A549 (cell line): ENCODE measurements around the gene PFKM. TPM values are rescaled to one million over a fixed set of nuclear protein-coding genes. Genes with fewer than 3 reads are reported as not detected.

ENCODE experiments used
- ATAC-seq, 2 experiments: fragments of 200-7000 bp in 1 of 2; fragments of >200 bp in 1 of 2; cut with Nextera tagmentation in 1 of 2; cut with Tn5 transposase in 1 of 2; 3 replicates each; pipeline versions ENCODE4 v1.8.0 to v1.9.1; 2018 to 2020; ENCODE audit warnings: mild to moderate bottlenecking in 1 of 2, moderate library complexity in 1 of 2
- CTCF ChIA-PET: fragments of 300-600 bp; sonication (Branson Sonifier 250); formaldehyde crosslinking; extraction: SDS; loops from one replicate; lab custom pipeline; 2021; ENCODE audit warnings: antibody characterized with exemption, inconsistent platforms; lab: Yijun Ruan, JAX
- POLR2A ChIA-PET: fragments of 350-600 bp; formaldehyde crosslinking; extraction: SDS; loops from one replicate; lab custom pipeline; 2021; ENCODE audit warnings: antibody characterized with exemption, inconsistent platforms; lab: Yijun Ruan, JAX
- DNase-seq, 2 experiments: peaks; one replicate each; pipeline versions ENCODE4 v3.0.0 to v3.0.0-alpha.2; 2011 to 2016; ENCODE audit warnings: low read depth in 1 of 2, low spot score in 1 of 2
- FAIRE-seq: peaks from 2 replicates; lab custom pipeline; 2011; peaks lifted over from hg19 to GRCh38; lab: Jason Lieb, UNC
- H3K27ac ChIP-seq, 2 experiments: fragments of >200 bp; sonication (Bioruptor Twin); formaldehyde crosslinking; 3 replicates each; pipeline ENCODE4 v1.5.1; 2016 to 2017
- H3K4me1 ChIP-seq: fragments of >200 bp; sonication (Bioruptor Twin); formaldehyde crosslinking; 3 replicates; pipeline ENCODE4 v1.6.1; 2016
- H3K4me2 ChIP-seq: fragments of >200 bp; sonication (Bioruptor Twin); formaldehyde crosslinking; 3 replicates; pipeline ENCODE4 v1.6.1; 2016
- H3K4me3 ChIP-seq: fragments of >200 bp; sonication (Bioruptor Twin); formaldehyde crosslinking; 3 replicates; pipeline ENCODE4 v1.5.1; 2016
- H3K9me3 ChIP-seq: fragments of >200 bp; sonication (Bioruptor Twin); formaldehyde crosslinking; 3 replicates; pipeline ENCODE4 v1.6.1; 2016
- BHLHE40 ChIP-seq: IDR thresholded peaks from 2 replicates; pipeline ENCODE4 v1.6.1; 2012; ENCODE audit warnings: low read depth, low read length, inconsistent platforms
- CBX2 ChIP-seq: fragments of 200-600 bp; sonication (generic); IDR thresholded peaks from 2 replicates; pipeline ENCODE4 v1.6.1; 2016; ENCODE audit warnings: low read depth, mild to moderate bottlenecking, borderline replicate concordance
- CEBPB ChIP-seq, 2 experiments: fragments of >200 bp in 1 of 2; sonication (Bioruptor Twin) in 1 of 2; formaldehyde crosslinking in 1 of 2; IDR thresholded peaks; 2 replicates each; pipeline ENCODE4 v1.6.1; 2012 to 2016
- CHD4 ChIP-seq: fragments of 200-600 bp; sonication (generic); IDR thresholded peaks from 2 replicates; pipeline ENCODE4 v1.6.1; 2016; ENCODE audit warnings: antibody characterized with exemption, mild to moderate bottlenecking, borderline replicate concordance
- EHF ChIP-seq: fragments of 250-450 bp; sonication (Bioruptor Pico); IDR thresholded peaks from 2 replicates; pipeline ENCODE4 v1.5.0; 2020; ENCODE audit warnings: mild to moderate bottlenecking
- ESRRA ChIP-seq: fragments of 150-350 bp; IDR thresholded peaks from 2 replicates; pipeline ENCODE4 v1.6.1; 2014; ENCODE audit warnings: mild to moderate bottlenecking, low read length, borderline replicate concordance
- FOSL2 ChIP-seq, 2 experiments: fragments of 450-650 bp in 1 of 2; fragments of >200 bp in 1 of 2; sonication (Bioruptor Twin) in 1 of 2; formaldehyde crosslinking; IDR thresholded peaks; 2 replicates each; pipeline versions ENCODE4 v1.5.0 to v1.6.1; 2016 to 2020; ENCODE audit warnings: mild to moderate bottlenecking in 1 of 2, moderate library complexity in 1 of 2
- GATA3 ChIP-seq: IDR thresholded peaks from 2 replicates; pipeline ENCODE4 v1.6.1; 2012; ENCODE audit warnings: borderline replicate concordance
- HES2 ChIP-seq: fragments of >200 bp; sonication (Bioruptor Twin); formaldehyde crosslinking; IDR thresholded peaks from 2 replicates; pipeline ENCODE4 v1.6.1; 2016
- HOXB5 ChIP-seq: fragments of 250-450 bp; sonication (Bioruptor Pico); IDR thresholded peaks from 2 replicates; pipeline ENCODE4 v1.5.0; 2020; ENCODE audit warnings: mild to moderate bottlenecking, moderate library complexity
- JUN ChIP-seq, 2 experiments: fragments of >200 bp; sonication (Bioruptor Twin); formaldehyde crosslinking; IDR thresholded peaks; 2 replicates in 1 of 2; 3 replicates in 1 of 2; pipeline ENCODE4 v1.6.1; 2016 to 2017
- KDM5A ChIP-seq: fragments of 200-600 bp; sonication (generic); IDR thresholded peaks from 2 replicates; pipeline ENCODE4 v1.6.1; 2016; ENCODE audit warnings: antibody characterized with exemption, mild to moderate bottlenecking
- MAFK ChIP-seq: fragments of 450-650 bp; IDR thresholded peaks from 2 replicates; pipeline ENCODE4 v1.6.1; 2014; ENCODE audit not compliant: partially characterized antibody
- MAZ ChIP-seq: fragments of 150-350 bp; IDR thresholded peaks from 2 replicates; pipeline ENCODE4 v1.6.1; 2014; ENCODE audit warnings: antibody characterized with exemption, low read depth, low read length, borderline replicate concordance
- MYC ChIP-seq: IDR thresholded peaks from 2 replicates; pipeline ENCODE4 v1.6.1; 2012; ENCODE audit warnings: mild to moderate bottlenecking, inconsistent platforms, low read length, improper control_type of control experiment, borderline replicate concordance
- NFE2L2 ChIP-seq: fragments of 150-350 bp; conservative IDR thresholded peaks from 2 replicates; pipeline ENCODE4 v1.6.1; 2014; ENCODE audit warnings: low read length
- NR3C1 ChIP-seq: fragments of >200 bp; sonication (Bioruptor Twin); formaldehyde crosslinking; IDR thresholded peaks from 3 replicates; pipeline ENCODE4 v1.6.1; 2017
- PHF8 ChIP-seq: fragments of 200-600 bp; sonication (generic); IDR thresholded peaks from 2 replicates; pipeline ENCODE4 v1.6.1; 2016; ENCODE audit warnings: low read depth, mild to moderate bottlenecking, antibody characterized with exemption, moderate library complexity, borderline replicate concordance
- POLR2AphosphoS2 ChIP-seq: conservative IDR thresholded peaks from 2 replicates; pipeline ENCODE4 v1.6.1; 2012; ENCODE audit warnings: low read length, improper control_type of control experiment, inconsistent platforms
- RARB ChIP-seq: fragments of 250-450 bp; sonication (Bioruptor Pico); IDR thresholded peaks from 2 replicates; pipeline ENCODE4 v1.8.0; 2021; ENCODE audit warnings: mild to moderate bottlenecking, moderate library complexity
- RCOR1 ChIP-seq: fragments of 150-350 bp; IDR thresholded peaks from 2 replicates; pipeline ENCODE4 v1.6.1; 2014; ENCODE audit warnings: antibody characterized with exemption, low read length, low read depth
- RNF2 ChIP-seq: fragments of 200-600 bp; sonication (generic); IDR thresholded peaks from 2 replicates; pipeline ENCODE4 v1.6.1; 2016; ENCODE audit warnings: low read depth, mild to moderate bottlenecking, antibody characterized with exemption, moderate library complexity, borderline replicate concordance
- SMC3 ChIP-seq: fragments of >200 bp; sonication (Bioruptor Twin); formaldehyde crosslinking; IDR thresholded peaks from 3 replicates; pipeline ENCODE4 v1.6.1; 2018; ENCODE audit warnings: inconsistent platforms
- TFCP2L1 ChIP-seq: fragments of 250-450 bp; sonication (Bioruptor Pico); IDR thresholded peaks from 2 replicates; pipeline ENCODE4 v1.5.0; 2021; ENCODE audit warnings: mild to moderate bottlenecking
- ZFP36 ChIP-seq: fragments of 450-650 bp; IDR thresholded peaks from 2 replicates; pipeline ENCODE4 v1.6.1; 2014; ENCODE audit warnings: borderline replicate concordance; ENCODE audit not compliant: partially characterized antibody
- ZSCAN20 ChIP-seq: fragments of 250-450 bp; sonication (Bioruptor Pico); IDR thresholded peaks from 2 replicates; pipeline ENCODE4 v1.8.0; 2022; ENCODE audit warnings: mild to moderate bottlenecking, moderate library complexity
- WGBS: methylation state at CpG from one replicate; pipeline ENCODE4 v1.1.6; 2017; ENCODE audit errors: missing lambda C conversion rate; 5-methylcytosine and 5-hydroxymethylcytosine counted together
- polyA plus RNA-seq, 4 experiments: library from polyadenylated mRNA; depleted of rRNA in 3 of 4; stranded (reverse); fragments of >200 nt; fragmentation: RNase III in 1 of 4; extraction: RNeasy Plus Mini Kit Qiagen cat#74134 plus additional on column Dnase treatment in 1 of 4; gene quantifications; 2 replicates in 3 of 4; 3 replicates in 1 of 4; pipeline ENCODE4 v1.2.3, GENCODE V29; 2011 to 2017
- TF ChIP-seq, protein P1 (sequence below): fragments of >200 bp; sonication (Bioruptor Twin); formaldehyde crosslinking; IDR thresholded peaks from 3 replicates; pipeline ENCODE4 v1.6.1; 2016
- TF ChIP-seq, protein P2 (sequence below): fragments of >200 bp; sonication (Bioruptor Twin); formaldehyde crosslinking; IDR thresholded peaks from 3 replicates; pipeline ENCODE4 v1.5.1; 2016
- TF ChIP-seq, protein P3 (sequence below): IDR thresholded peaks from 2 replicates; pipeline ENCODE4 v1.6.1; 2012
- TF ChIP-seq, protein P4 (sequence below): fragments of 450-650 bp; IDR thresholded peaks from 2 replicates; pipeline ENCODE4 v1.6.1; 2014; ENCODE audit warnings: antibody characterized with exemption

PFKM gene
- polyA plus RNA-seq, 2 of the 4 experiments (the other 2 are of a cell fraction), result 41.1 to 43.0 TPM

- ChIA-PET CTCF (interaction anchor here (0.7 to 1.7 kb wide), 3 partner anchors 9 to 63 kb away, joined by 3 to 5 read pairs (median 3); no protein-coding TSS in a partner anchor), POLR2A (no interaction called here)
- Histone ChIP-seq H3K27ac (no peak overlapping the region), H3K9me3 (no peaks in the 10 kb centered on the region), H3K4me1 (no peaks in the 10 kb centered on the region), H3K4me3 (no peak overlapping the region), H3K4me2 (no peak overlapping the region)
- WGBS, result 94% methylated on average over 2 of the region's 2 CpGs
- no peak for TF ChIP-seq RARB (CRISPR knock-in tag)
- no peak for TF ChIP-seq EHF
- TF ChIP-seq, protein P1, sequence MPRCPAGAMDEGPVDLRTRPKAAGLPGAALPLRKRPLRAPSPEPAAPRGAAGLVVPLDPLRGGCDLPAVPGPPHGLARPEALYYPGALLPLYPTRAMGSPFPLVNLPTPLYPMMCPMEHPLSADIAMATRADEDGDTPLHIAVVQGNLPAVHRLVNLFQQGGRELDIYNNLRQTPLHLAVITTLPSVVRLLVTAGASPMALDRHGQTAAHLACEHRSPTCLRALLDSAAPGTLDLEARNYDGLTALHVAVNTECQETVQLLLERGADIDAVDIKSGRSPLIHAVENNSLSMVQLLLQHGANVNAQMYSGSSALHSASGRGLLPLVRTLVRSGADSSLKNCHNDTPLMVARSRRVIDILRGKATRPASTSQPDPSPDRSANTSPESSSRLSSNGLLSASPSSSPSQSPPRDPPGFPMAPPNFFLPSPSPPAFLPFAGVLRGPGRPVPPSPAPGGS, result no peak
- TF ChIP-seq, protein P2, sequence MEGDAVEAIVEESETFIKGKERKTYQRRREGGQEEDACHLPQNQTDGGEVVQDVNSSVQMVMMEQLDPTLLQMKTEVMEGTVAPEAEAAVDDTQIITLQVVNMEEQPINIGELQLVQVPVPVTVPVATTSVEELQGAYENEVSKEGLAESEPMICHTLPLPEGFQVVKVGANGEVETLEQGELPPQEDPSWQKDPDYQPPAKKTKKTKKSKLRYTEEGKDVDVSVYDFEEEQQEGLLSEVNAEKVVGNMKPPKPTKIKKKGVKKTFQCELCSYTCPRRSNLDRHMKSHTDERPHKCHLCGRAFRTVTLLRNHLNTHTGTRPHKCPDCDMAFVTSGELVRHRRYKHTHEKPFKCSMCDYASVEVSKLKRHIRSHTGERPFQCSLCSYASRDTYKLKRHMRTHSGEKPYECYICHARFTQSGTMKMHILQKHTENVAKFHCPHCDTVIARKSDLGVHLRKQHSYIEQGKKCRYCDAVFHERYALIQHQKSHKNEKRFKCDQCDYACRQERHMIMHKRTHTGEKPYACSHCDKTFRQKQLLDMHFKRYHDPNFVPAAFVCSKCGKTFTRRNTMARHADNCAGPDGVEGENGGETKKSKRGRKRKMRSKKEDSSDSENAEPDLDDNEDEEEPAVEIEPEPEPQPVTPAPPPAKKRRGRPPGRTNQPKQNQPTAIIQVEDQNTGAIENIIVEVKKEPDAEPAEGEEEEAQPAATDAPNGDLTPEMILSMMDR, result no peak
- TF ChIP-seq CHD4, result no peak
- no peak for TF ChIP-seq TFCP2L1 (CRISPR knock-in tag)
- TF ChIP-seq POLR2AphosphoS2, result no peak
- TF ChIP-seq HOXB5 (CRISPR knock-in tag), result no peak
- no peak for TF ChIP-seq KDM5A
- TF ChIP-seq NFE2L2, result no peak
- no peak for TF ChIP-seq MYC
- no peak for TF ChIP-seq SMC3
- DNase-seq (no peak), ATAC-seq (no peak), FAIRE-seq (no peak)
These were observed 7.9 kb downstream of the PFKM start for GRCh38 chr12:48126953-48127630.

DNA sequence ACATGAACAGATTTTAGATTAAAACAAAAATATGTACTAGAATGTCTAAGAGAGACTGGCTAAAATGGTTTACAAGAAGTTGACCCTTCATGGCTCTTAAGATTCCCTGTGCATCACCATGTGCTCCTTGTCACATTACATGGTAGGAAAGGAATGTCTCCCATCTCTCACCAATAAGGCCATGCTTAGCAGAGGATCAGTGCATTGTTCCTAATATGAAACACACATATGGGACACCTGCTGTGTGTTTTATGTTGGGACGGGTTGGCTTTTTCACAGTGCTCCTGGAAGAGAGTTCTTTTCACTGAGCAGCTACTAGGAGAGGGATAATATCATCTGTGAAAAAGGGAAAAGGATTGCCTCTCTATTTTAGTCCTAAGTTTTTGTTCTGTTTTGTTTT lies 9.6 kb downstream of the PFKM start:
- Histone ChIP-seq H3K27ac (no peak overlapping the region), H3K4me2 (no peak overlapping the region), H3K9me3 (no peaks in the 10 kb centered on the region), H3K4me1 (no peaks in the 10 kb centered on the region), H3K4me3 (no peak overlapping the region)
- no peak for FAIRE-seq
- ChIA-PET POLR2A (no interaction called here), CTCF (no interaction called here)
- no peak for TF ChIP-seq CHD4
- no peak for TF ChIP-seq PHF8
- TF ChIP-seq ESRRA, result no peak
- TF ChIP-seq, protein P3, sequence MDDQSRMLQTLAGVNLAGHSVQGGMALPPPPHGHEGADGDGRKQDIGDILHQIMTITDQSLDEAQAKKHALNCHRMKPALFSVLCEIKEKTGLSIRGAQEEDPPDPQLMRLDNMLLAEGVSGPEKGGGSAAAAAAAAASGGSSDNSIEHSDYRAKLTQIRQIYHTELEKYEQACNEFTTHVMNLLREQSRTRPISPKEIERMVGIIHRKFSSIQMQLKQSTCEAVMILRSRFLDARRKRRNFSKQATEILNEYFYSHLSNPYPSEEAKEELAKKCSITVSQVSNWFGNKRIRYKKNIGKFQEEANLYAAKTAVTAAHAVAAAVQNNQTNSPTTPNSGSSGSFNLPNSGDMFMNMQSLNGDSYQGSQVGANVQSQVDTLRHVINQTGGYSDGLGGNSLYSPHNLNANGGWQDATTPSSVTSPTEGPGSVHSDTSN, result no peak
- no peak for TF ChIP-seq RNF2
- TF ChIP-seq MAFK, result no peak
- TF ChIP-seq NR3C1, result no peak
- TF ChIP-seq GATA3, result no peak
- no peak for TF ChIP-seq CBX2
- ATAC-seq, result no peak
- 94% methylated on average over 1 of the region's 1 CpG for WGBS
- no peak for DNase-seq

- 94% methylated on average over 1 of the region's 1 CpG for WGBS
- DNase-seq (no peak), FAIRE-seq (no peak), ATAC-seq (no peak)
- Histone ChIP-seq H3K4me3 (no peak overlapping the region), H3K4me1 (no peaks in the 10 kb centered on the region), H3K9me3 (no peaks in the 10 kb centered on the region), H3K27ac (no peak overlapping the region), H3K4me2 (no peak overlapping the region)
- ChIA-PET POLR2A (no interaction called here), CTCF (no interaction called here)
- TF ChIP-seq POLR2AphosphoS2 (no peak), NFE2L2 (no peak), CEBPB (IDR thresholded peaks at IDR 0.05) (no peak), MAZ (no peak), MYC (no peak), JUN (IDR thresholded peaks at IDR 0.05) (no peak), ZFP36 (no peak), BHLHE40 (no peak), EHF (no peak), ZSCAN20 (CRISPR knock-in tag) (no peak), RCOR1 (no peak), MAFK (no peak), FOSL2 (IDR thresholded peaks at IDR 0.05) (no peak), FOSL2 (CRISPR knock-in tag; IDR thresholded peaks at IDR 0.05) (no peak), HES2 (no peak)
- TF ChIP-seq, protein P4, sequence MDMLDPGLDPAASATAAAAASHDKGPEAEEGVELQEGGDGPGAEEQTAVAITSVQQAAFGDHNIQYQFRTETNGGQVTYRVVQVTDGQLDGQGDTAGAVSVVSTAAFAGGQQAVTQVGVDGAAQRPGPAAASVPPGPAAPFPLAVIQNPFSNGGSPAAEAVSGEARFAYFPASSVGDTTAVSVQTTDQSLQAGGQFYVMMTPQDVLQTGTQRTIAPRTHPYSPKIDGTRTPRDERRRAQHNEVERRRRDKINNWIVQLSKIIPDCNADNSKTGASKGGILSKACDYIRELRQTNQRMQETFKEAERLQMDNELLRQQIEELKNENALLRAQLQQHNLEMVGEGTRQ, result no peak
These were observed 10.2 kb downstream of the PFKM start for GRCh38 chr12:48129376-48129775.
